ENCODE results near the gene BCAT1.

The BCAT1 gene

DNA sequence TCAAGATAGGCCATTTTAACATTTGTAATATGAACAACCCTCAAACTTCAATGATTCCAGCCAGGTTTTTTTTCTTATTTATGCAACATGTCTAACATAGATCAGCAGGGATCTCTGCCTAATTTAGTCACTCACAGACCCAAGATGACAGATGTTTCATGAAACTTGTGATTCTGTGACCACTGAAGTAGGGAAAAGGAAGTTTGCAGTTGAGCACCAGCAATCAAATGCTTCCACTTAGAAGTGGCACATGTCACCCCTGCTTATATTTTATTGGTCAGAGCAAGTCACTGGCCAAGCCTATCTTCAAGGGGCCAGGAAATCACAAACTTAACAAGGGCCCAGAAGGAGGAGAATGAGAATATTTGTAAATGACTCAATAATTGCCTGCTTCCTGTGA is 150.6 kb downstream of the BCAT1 start:
- no peak for FAIRE-seq

DNA sequence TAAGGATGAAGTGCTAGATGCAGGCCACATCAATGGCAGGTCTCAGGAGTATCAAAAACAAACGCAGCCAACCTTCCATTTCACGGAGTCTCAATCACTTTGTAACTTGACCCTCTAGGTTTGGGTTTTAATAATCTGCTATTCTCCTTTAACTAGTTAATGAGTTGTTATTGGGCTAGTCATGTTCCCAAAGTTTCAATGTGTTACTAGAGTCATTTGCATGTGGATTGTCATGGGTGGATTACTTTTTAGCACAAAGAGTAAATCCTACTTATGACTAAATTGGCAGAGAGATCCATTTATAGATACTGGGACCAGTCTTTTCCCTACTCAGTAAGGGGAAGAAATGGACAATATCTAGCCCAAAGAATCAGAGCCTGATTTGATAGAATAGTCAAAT is 151.0 kb downstream of the BCAT1 start:
- no peak for FAIRE-seq

DNA sequence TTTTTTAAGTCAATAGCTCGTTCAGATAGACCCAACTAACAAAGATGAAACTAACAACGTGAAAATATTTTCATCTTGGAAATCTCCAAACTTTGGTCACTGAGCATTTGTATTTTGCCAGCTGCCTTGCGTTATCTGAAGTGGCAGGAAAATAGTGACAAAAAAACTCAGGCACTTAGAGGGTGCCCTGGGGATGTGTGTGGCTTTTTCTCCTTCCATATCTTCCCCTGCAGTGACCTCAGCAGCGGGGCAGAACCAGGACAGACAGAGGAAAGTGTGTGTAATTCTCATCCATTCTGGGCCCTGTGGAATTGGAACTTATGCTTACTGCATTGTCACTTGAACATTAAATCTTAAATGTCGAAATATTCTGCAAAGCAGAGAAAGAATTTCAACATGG is 152.0 kb downstream of the BCAT1 start:
- no peak for FAIRE-seq

DNA sequence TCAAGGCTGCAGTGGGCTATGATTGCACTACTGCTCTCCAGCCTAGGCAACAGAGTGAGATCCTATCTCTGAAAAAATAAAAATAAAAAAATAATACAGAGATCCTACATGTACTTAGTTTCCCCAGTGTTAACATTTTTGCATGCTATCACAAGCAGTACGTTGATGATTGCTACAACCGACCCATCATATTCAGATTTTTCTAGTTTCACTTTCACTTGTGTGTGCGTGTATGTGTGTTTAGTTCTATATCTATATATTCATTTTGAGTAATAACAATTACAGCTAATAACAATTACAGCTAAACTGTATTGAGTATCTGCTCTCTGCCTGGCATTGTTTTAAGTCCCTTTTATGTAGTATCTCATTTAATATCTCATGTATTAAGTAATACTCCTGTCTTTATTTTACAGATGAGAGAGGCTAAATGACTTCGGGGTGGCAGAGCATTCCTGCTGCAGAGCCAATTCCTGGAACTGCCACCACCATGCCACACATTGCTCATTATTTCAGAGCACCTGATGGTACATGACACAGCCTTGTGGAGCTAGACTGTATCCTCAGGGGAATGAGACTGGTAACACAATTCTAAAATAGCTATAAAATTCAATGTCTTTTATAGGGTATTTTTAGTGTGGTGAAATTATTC is 153.1 kb downstream of the BCAT1 start:
- no peak for FAIRE-seq

DNA sequence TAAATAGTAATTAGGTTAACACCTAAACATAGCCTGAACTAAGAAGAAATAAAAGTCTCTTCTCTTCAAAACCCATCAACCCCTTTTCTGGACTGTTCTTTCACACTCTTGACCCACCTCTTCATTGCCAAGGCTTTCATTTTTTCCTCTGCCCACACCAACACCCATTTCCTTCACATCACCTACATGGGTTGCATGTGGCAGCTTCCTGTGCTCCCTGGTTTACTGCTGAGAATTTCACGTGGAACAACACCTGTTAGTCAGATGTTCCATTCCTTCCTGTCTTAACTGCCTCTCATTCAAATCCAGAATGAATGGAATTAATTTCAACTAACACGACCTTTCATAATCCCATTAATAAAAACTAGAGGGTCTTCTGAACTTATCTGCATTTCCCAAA is 157.3 kb downstream of the BCAT1 start:
- no peak for FAIRE-seq

DNA sequence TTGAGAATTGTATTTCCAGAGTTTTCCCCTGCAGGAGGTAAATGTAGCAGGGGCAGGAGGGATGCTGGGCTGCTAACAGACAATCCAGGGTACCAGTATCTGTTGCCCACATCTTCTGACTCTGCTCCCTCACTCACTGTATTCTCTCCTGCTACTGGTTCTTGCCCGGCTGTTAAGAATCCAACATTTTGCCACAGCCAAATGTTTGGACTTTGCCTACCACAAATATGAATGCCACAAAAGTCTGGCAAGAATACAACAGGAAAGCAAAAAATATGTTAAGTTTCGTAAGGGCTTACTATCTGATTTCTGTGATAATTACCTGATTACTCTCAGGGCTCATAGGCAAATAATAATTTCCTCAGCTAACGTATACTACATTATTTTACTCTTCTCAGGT is 160.0 kb downstream of the BCAT1 start:
- no peak for FAIRE-seq

DNA sequence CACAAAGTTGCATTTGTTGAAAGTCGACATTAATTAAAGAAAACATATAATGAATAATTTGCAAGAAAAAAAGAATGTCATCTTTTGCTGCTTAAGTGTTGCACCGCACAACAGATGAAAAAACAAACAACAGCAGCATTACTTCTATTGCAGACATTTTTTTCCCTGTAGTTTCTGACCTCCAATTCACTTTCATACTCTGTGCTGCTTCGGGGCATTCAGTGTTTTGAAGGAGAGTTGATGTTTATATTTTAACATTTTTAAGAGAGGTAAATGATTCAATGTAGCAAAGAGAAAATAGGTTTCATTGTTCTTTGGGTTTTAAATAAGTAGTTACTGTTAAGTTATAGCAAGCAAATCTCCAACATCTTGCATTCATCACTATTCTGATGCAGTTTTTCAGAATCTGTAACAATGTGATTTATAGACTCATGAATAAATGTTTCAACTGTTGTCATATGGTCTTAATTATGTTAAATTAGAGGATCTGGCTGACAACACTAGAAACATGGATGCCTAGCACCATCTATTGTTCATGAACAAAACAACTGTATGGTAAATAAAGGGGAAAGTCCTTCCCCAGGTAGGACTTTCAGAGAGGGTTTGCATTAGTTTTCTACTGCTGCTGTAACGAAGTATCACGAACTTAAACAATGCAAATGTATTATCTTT is 168.1 kb downstream of the BCAT1 start:
- FAIRE-seq = no peak

DNA sequence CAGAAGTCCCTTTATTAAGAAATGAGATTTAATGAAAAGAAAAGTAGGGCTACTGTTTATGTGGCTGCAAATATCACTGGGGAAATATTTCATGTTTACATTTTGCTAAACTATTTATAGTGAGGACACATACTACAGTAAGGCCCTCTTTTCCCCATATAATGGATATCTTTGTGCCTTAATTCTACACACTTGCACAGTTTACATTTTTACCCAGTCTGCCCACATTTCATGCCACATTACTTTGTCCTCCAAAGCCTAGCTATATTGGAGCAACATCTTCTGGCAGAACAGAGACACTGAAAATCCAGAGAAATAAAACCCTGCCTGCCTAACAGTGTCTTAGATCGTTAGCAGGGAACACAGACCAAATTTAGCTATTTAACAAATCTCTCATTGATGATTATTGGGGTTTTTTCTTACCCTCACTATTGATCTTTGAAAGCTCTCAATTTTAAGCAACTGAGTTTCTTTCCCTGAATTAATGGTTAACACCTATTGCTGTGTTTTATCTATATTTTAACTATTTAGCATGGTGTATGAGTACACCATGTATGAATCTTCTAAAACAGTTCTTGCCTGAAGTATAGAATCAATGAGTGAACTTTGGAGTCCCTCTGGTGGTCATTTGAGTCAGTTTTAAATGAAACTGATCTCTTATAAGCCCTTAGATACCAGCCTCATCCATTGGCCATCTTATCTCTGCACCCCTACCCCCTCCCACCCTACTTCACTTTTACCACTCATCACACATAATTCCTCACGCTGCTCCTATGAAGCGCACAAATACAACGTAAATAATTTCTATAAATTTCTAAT is 170.2 kb downstream of the BCAT1 start:
- no peak for FAIRE-seq

DNA sequence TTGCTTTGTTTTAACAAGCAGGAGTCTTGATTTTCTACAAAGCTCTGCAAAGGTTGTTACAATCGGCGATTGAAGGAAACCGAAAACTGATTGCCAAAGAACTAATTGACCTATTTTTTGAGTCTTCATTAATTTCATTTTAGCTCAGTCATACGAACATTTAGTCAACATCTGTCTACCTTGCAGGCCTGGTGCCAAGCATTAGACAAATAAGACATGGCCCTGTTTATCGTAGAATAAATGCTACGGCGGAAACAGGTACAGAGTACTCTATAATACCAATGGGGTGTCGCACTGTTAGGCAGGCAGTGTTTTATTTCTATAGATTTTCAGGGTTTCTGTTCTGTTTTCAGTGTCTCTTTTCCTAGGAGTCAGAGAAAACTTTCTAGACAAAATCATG is 171.5 kb downstream of the BCAT1 start:
- no peak for FAIRE-seq

DNA sequence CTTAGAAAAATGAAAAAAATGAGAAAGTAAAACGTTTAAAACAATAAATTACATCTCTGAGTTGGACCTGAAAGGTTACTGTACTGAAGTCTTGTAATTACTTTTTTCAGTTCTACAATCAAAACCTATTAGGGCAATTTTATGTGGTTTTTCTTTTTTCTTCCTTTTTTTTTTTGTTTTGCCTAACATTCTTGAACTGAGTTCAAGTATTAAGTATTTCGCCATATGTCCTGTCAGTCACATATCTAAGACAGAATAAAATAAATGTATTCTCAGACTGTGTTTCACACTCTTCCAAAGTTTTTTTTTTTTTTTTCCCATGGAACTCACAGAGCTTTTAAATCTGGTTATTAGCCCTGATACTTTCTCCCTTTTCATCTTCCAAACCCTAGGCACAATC is 172.0 kb downstream of the BCAT1 start:
- FAIRE-seq = no peak

DNA sequence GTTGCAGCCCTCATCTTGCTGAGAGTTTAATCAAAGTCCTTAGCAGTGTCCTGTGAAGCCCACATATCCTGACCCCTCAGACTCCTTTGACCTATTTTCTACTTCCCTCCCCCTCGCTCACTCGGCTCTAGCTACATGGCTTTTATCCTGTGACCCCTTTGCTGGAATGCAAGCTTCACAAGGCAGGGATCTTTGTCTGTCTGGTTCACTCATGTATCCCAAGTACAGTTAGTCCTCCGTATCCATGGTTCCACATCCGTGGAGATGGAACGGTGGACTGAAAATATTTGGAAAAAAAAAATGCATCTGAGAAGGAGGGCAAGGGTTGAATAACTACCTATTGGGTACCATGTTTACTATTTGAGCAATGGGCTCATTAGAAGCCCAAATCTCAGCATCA is 173.8 kb downstream of the BCAT1 start:
- no peak for FAIRE-seq

DNA sequence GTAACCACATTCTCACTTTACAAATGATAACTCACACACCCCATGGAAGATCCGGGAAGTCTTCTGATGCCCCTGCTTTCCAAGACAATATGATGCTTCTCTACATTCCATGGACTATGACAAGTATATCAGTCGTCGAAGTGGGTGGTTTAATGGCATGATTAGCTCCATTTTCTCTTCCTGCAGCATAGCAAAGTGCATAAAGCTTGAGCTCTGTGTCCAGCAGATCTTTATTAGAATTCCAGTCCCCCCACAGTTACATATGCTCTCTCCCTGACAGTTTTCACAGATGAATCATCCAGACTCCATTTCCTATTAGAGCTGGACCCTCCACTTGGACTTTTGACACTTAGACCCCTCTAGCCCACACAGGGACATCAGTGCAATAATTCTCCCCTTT is 174.9 kb downstream of the BCAT1 start:
- no peak for FAIRE-seq

DNA sequence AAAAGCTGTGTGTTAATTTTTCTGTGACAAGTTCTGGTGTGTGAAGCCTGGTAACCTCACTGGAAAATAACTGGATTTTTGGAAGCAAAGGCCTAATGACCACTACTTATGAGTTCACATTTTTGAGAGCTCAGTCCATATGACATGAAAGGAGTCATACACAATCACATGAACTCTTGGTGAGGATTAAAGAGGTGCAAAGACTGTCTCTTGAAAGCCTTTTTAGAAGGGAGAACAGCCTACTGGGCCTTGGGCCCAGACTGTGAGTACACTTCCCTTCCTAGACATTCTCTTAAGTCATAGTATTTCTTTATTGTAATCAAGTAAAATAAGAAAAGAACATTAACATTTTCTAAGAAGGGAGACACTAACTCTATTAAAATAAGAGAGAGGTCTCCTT is 176.1 kb downstream of the BCAT1 start:
- FAIRE-seq = no peak

DNA sequence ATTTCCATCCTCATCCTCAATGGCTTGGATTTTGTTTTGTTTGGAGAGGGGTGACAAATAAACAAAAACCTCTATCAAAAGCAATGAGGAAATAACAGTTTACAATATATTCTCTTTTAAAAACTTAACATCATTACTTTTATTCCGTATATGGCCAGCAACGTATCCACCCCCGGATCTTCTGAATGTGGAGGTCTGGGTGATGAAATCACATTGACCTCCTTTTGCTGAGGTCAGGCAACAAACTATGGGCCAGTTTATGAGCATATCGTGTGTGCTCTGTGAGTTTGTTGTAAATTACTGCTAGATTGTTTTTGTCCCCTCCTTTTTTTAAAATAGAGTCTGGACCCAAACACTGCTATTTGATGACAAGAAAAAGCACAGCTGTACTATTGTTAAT is 178.1 kb downstream of the BCAT1 start:
- no peak for FAIRE-seq

DNA sequence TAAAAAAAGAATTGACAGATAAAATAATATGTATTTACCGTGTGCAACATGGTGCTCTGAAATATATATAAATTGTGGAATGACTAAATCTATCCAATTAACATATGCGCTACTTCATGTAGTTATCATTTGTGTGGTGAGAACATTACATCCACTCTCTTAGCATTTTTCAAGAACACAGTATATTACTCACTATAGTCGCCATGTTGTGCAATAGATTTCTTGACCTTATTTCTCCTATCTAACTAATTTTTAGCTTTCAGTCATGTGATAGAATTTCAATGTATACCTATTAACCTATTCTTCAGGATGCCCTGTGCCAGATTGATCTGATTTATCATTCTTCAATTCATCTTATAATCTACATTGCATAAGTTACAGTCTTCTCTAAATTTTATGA is 178.6 kb downstream of the BCAT1 start:
- no peak for FAIRE-seq

DNA sequence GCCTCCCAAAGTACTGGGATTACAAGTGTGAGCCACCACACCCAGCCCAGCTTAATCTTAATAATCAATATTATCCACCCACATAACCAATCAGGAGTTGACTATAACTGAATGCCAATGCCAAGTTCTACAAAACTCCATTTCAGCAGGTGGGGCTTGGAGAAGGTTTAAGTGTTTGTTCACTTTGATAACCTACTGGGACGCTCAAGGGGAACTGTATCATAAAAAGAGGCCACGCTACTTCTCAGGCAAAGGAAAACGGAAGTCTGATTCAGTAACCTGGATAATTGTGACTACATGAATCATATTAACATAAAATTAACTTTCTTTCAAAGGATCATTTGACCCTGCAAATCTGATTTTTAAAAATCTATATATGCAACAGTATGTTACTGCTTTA is 179.2 kb downstream of the BCAT1 start:
- FAIRE-seq = no peak

DNA sequence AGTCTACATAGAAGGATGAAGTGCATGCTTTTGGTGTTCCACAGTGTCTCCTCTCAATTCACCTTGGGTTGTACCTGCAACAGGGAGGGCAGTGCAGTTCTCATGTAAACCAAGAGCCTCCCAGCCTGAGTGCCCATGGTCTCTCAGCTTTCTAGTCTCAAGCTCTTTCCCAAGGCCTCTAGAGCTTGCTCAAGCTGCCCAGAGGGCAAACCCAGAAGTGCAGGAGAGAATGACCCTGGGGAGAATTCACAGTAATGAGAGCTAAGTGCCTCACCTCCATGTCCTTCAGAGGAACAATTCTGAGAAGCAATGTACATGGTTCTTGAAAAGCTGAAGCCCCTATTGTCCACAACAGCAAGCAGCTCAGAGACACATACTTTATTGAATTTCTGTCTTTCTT is 180.5 kb downstream of the BCAT1 start:
- no peak for FAIRE-seq

DNA sequence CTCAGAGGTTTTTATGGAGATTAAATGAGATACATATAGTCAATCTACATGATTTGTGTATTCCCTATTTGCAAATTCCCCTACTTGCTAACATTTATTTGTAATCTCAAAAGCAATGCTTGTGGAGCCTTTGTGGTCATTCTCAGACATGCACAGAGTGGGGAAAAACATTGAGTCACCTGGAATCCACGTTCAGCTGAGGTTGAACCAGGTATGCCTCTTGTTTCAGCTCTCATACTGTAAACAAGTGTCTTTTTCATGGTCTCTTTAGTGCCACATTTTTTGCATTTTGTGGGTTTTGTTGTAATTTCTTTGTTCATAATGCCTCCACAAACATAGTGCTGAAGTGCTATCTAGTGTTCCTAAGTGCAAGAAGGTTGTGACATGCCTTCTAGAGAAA is 181.9 kb downstream of the BCAT1 start:
- no peak for FAIRE-seq

DNA sequence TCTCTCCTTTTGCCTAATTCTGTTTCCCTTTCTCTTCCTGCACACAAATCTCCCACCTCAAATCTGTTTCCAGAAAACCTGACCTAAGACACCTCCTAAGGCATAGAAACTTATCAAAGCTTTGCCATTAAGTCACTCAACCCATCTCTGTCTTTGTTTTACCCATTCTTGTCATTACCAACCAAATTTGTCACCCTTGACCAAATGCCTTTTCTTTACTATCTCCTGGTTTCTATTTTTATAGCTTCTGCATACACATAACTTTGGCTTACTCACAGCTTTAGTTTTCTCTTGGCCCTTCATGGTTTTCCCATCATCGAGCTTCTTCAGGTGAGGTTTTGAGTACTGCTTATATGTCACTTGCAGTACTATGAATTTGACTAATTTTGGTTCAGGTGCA is 184.2 kb downstream of the BCAT1 start:
- no peak for FAIRE-seq

DNA sequence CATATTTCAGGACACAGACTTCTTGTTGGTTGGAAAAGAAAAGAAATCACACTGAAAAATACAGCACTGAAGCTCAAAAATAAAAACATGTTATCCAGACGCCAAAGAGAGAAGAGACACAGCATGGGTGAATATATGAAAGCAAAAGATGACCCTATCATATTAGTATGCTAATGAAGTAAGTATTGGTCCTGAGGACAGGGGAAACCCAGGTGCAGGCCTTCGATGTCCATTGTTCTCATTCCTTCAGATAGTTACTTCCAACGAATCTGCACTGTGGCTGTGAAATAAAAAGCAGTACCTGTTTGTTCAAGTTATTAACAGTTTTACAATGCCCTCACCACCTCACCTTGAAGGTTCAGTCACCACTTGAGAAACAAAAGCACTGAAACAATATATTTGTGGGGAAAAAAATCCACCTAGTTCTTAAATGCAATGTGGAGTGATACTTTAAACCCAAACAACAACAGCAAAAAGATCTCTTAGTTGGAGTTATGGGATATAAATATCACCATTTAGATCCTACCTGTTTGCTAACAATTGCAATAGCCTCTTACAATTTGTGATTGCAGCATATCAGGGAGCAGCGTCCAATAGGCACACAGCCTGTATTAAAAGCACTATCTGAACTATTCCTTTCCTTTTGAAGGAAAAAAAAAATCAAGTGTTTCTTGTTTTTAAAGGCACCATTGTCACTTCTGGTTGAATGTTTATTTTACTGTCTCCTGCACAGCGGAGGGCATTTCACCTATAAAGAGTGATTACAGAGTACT is 188.1 kb downstream of the BCAT1 start:
- FAIRE-seq = no peak

DNA sequence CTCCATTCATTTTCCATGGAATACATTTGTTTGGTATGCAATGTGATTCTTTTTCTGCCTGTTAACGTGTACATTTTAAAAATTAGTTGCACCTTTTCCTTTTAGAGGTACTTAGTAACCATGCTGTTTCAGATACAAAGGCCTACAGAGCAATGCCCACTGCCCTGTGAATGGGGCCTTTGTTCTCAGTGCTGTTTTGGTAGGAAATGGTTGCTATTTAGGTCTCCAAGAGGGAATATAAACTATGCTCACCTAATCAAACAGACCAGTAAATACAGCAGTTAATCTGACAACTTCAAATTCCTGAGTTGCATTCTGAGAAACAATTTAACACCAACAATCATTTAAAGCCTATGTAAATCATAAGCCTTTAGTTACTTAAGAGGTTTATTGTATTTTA is 188.7 kb downstream of the BCAT1 start:
- no peak for FAIRE-seq

Data from TTC549 (cell line).